ENCODE measurements around the gene M6PR.

DNA sequence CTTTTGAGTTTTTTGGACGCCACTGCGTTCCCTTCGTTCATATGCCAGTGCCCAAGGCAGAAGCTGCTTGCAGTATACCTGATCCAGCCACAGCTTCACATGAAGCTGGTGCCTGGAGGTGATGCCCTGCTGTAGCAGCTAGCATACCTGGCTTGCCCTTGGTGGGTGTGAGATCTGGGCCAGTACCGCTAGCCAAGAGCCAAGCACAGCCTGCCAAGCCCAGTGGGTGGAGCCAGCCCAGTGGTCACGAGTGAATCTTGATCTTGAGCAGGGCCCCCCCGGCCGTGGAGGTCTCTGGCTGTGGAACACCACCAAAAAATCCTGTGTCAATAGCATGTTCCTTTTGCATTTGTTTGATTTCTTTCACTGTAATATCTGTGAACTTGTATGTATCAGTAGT lies 7.3 kb upstream of the M6PR start:
- TF ChIP-seq, protein P1, sequence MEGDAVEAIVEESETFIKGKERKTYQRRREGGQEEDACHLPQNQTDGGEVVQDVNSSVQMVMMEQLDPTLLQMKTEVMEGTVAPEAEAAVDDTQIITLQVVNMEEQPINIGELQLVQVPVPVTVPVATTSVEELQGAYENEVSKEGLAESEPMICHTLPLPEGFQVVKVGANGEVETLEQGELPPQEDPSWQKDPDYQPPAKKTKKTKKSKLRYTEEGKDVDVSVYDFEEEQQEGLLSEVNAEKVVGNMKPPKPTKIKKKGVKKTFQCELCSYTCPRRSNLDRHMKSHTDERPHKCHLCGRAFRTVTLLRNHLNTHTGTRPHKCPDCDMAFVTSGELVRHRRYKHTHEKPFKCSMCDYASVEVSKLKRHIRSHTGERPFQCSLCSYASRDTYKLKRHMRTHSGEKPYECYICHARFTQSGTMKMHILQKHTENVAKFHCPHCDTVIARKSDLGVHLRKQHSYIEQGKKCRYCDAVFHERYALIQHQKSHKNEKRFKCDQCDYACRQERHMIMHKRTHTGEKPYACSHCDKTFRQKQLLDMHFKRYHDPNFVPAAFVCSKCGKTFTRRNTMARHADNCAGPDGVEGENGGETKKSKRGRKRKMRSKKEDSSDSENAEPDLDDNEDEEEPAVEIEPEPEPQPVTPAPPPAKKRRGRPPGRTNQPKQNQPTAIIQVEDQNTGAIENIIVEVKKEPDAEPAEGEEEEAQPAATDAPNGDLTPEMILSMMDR (conservative IDR thresholded peaks at IDR 0.05; ENCODE audit: low read depth, low read length) = no peak
- TF ChIP-seq EZH2 (IDR thresholded peaks at IDR 0.05; ENCODE audit: low read length, unreplicated experiment) (no peak), EZH2phosphoT487 (IDR thresholded peaks at IDR 0.05; ENCODE audit: borderline replicate concordance, low read length) (no peak)
